BJ (cell line): ENCODE data around the gene PMM2. TPM values are rescaled to one million over a fixed set of nuclear protein-coding genes. Genes with fewer than 3 reads are reported as not detected.

Experiments used
- CTCF ChIA-PET: fragments of 350-600 bp; formaldehyde crosslinking; extraction: SDS; loops from one replicate; lab custom pipeline; 2021; ENCODE audit warnings: antibody characterized with exemption, inconsistent platforms; lab: Yijun Ruan, JAX
- POLR2A ChIA-PET: fragments of 300-600 bp; sonication (Branson Sonifier 250); formaldehyde crosslinking; extraction: SDS; loops from one replicate; lab custom pipeline; 2021; ENCODE audit warnings: antibody characterized with exemption; lab: Charles Lee
- DNase-seq: peaks from one replicate; pipeline ENCODE4 v3.0.0-alpha.2; 2011; ENCODE audit warnings: low read depth
- H3K27me3 ChIP-seq: 2 replicates; pipeline ENCODE4 v1.6.0; 2011; ENCODE audit warnings: low read length; ENCODE audit not compliant: control insufficient read depth, insufficient read depth
- H3K36me3 ChIP-seq: 2 replicates; pipeline ENCODE4 v1.5.1; 2011; ENCODE audit warnings: low read length; ENCODE audit not compliant: control insufficient read depth, insufficient read depth
- H3K4me3 ChIP-seq: 2 replicates; pipeline ENCODE4 v1.5.1; 2011; ENCODE audit warnings: low read depth, mild to moderate bottlenecking, control low read depth, low read length
- CTCF ChIP-seq: IDR thresholded peaks from 2 replicates; pipeline ENCODE4 v1.5.1; 2011; ENCODE audit warnings: low read depth, mild to moderate bottlenecking, control low read depth, inconsistent platforms, low read length, moderate library complexity; ENCODE audit not compliant: insufficient read depth
- polyA plus RNA-seq: library from polyadenylated mRNA; depleted of rRNA; stranded (reverse); fragments of >200 nt; gene quantifications from 2 replicates; pipeline ENCODE4 v1.2.3, GENCODE V29; 2011

PMM2 gene
- polyA plus RNA-seq, 1 experiment: 30.4 TPM

GRCh38 chr16:8851761-8852403 lies 54.2 kb downstream of the PMM2 start:
- ChIA-PET POLR2A (interaction anchor here (0.6 kb wide), 1 partner anchor 61 kb away, joined by 6 read pairs; no protein-coding TSS in a partner anchor), CTCF (interaction anchor here (0.6 to 5.1 kb wide), 4 partner anchors 8 to 157 kb away, joined by 3 to 20 read pairs (median 4); partner anchors contain the start of gene LITAFD)
- TF ChIP-seq CTCF: no peak
- Histone ChIP-seq H3K27me3 (no peaks in the 10 kb centered on the region), H3K4me3 (no peak overlapping the region), H3K36me3 (peaks cover 33% of the 10 kb centered on the region)
- DNase-seq: no peak

- TF ChIP-seq CTCF: no peak
- CTCF ChIA-PET: interaction anchor here (0.6 to 5.1 kb wide), 2 partner anchors 28 to 49 kb away, joined by 3 to 20 read pairs; partner anchors contain the start of gene LITAFD
- no peak overlapping the region for H3K4me3 ChIP-seq
- DNase-seq: no peak
- peaks cover 34% of the 10 kb centered on the region for H3K36me3 ChIP-seq
- no peaks in the 10 kb centered on the region for H3K27me3 ChIP-seq
- POLR2A ChIA-PET: no interaction called here
These were observed 54.9 kb downstream of the PMM2 start for GRCh38 chr16:8852534-8852933.

GRCh38 chr16:8853150-8853549 lies 55.5 kb downstream of the PMM2 start:
- no peak for DNase-seq
- no peaks in the 10 kb centered on the region for H3K27me3 ChIP-seq
- CTCF ChIA-PET: interaction anchor here (1.0 to 5.1 kb wide), 2 partner anchors 12 to 28 kb away, joined by 3 to 20 read pairs; partner anchors contain the start of gene LITAFD
- TF ChIP-seq CTCF: no peak
- H3K36me3 ChIP-seq: peaks cover 35% of the 10 kb centered on the region
- H3K4me3 ChIP-seq: no peak overlapping the region
- POLR2A ChIA-PET: no interaction called here

DNA sequence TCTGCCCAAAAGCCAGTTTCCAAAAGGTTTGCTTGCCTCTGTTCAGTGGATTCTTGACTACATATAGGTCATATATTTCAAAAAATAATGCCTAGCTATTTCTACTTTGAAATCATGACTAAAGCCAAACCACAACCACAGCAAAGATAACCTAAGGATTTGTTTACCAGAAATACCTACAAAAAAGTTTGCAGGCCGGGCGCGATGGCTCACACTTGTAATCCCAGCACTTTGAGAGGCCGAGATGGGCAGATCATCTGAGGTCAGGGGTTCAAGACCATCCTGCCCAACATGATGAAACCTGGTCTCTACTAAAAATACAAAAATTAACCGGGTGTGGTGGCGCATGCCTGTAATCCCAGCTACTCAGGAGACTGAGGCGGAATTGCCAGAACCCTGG lies 56.0 kb downstream of the PMM2 start:
- POLR2A ChIA-PET: no interaction called here
- Histone ChIP-seq H3K4me3 (no peak overlapping the region), H3K36me3 (peaks cover 36% of the 10 kb centered on the region), H3K27me3 (no peaks in the 10 kb centered on the region)
- no peak for TF ChIP-seq CTCF
- no peak for DNase-seq
- CTCF ChIA-PET: interaction anchor here (1.0 to 5.1 kb wide), 2 partner anchors 13 to 27 kb away, joined by 3 to 20 read pairs; partner anchors contain the start of gene LITAFD

- H3K36me3 ChIP-seq: peaks cover 41% of the 10 kb centered on the region
- no peak for DNase-seq
- ChIA-PET POLR2A (no interaction called here), CTCF (interaction anchor here (5.1 kb wide), 1 partner anchor 26 kb away, joined by 20 read pairs; the partner anchor contains the start of gene LITAFD)
- no peak overlapping the region for H3K4me3 ChIP-seq
- no peak for TF ChIP-seq CTCF
- H3K27me3 ChIP-seq: no peaks in the 10 kb centered on the region
These were observed 56.8 kb downstream of the PMM2 start for GRCh38 chr16:8854298-8854948.
